Body of pancreas (tissue), 4 donors: ENCODE results near the gene TMEM127. TPM values are rescaled to one million over a fixed set of nuclear protein-coding genes. Genes with fewer than 3 reads are reported as not detected.

Experiments used
- ATAC-seq: fragments of 150-250 bp; one replicate; pipeline ENCODE4 v1.9.1; 2016
- DNase-seq, 4 donors: peaks; one replicate each; pipeline ENCODE4 v3.0.0-alpha.2; 2019
- H3K27ac ChIP-seq, 4 donors: fragments of 200-600 bp; sonication (generic); 1 replicate in 3 of 4; 2 replicates in 1 of 4; pipeline versions ENCODE4 v1.5.1 to v1.6.1; 2016 to 2019; ENCODE audit warnings: mild to moderate bottlenecking in 1 of 4, mixed read lengths in 1 of 4, moderate library complexity in 1 of 4
- H3K27me3 ChIP-seq, 2 donors: fragments of 200-600 bp; sonication (generic); one replicate each; pipeline ENCODE4 v1.6.0; 2016; ENCODE audit warnings: mild to moderate bottlenecking in 1 of 2
- H3K36me3 ChIP-seq, 2 donors: fragments of 200-600 bp; sonication (generic); replicated peaks in 1 of 2; 2 replicates each; pipeline ENCODE4 v1.5.1; 2016; ENCODE audit warnings: low read depth in 2 of 2; ENCODE audit not compliant: insufficient read depth in 1 of 2
- H3K4me1 ChIP-seq: fragments of 200-600 bp; sonication (generic); one replicate; pipeline ENCODE4 v1.6.0; 2016
- H3K4me3 ChIP-seq, 2 donors: fragments of 200-600 bp; sonication (generic); 1 replicate in 1 of 2; 2 replicates in 1 of 2; pipeline ENCODE4 v1.5.1; 2016 to 2019
- H3K9me3 ChIP-seq, 3 donors: fragments of 200-600 bp; sonication (generic); 1 replicate in 2 of 3; 2 replicates in 1 of 3; pipeline ENCODE4 v1.5.1; 2016
- CTCF ChIP-seq, 7 experiments: fragments of 450-650 bp in 4 of 7; fragments of 200-600 bp in 3 of 7; sonication (generic) in 3 of 7; IDR thresholded peaks; one replicate each; pipeline ENCODE4 v1.5.1; 2016 to 2019; ENCODE audit warnings: antibody characterized with exemption in 7 of 7
- POLR2A ChIP-seq, 3 donors: fragments of 450-650 bp; IDR thresholded peaks; one replicate each; pipeline ENCODE4 v1.6.1; 2016; ENCODE audit warnings: antibody characterized with exemption in 3 of 3, mild to moderate bottlenecking in 2 of 3
- WGBS, 2 donors: methylation state at CpG; one replicate each; pipeline ENCODE4 v1.1.5; 2017; 5-methylcytosine and 5-hydroxymethylcytosine counted together
- intact Hi-C: fragments of 100-400 bp; cut with DNase I; formaldehyde crosslinking; loops from one replicate; pipeline ENCODE4 v1.15.1; 2023
- total RNA-seq, 2 donors: library from RNA; depleted of rRNA; stranded (reverse); fragments of >200 nt; gene quantifications; one replicate each; pipeline ENCODE4 v1.1.0, GENCODE V29; 2016

Gene TMEM127
- total RNA-seq, 2 donors from 2014 or later: 22.1 to 33.5 TPM

- ATAC-seq (no peak), DNase-seq (no peak)
- WGBS, 2 donors: 64% methylated on average over 7 of the region's 7 CpGs
- Histone ChIP-seq H3K4me1 (no peaks in the 10 kb centered on the region), H3K4me3 (no peak overlapping the region), H3K27me3 (no peaks in the 10 kb centered on the region), H3K27ac (peak overlapping the region in 3 of 4 donors; percentile 21 to 44 (median 33)), H3K36me3 (peaks cover 19 to 48% of the 10 kb centered on the region in 2 donors), H3K9me3 (no peaks in the 10 kb centered on the region)
- intact Hi-C loops: no loop called here
- TF ChIP-seq CTCF (IDR thresholded peaks at IDR 0.05): no peak
- TF ChIP-seq POLR2A (IDR thresholded peaks at IDR 0.05): no peak
Observed at GRCh38 chr2:96274355-96275056, 8.7 kb upstream of the TMEM127 start.

- intact Hi-C loops: no loop called here
- WGBS, 2 donors: 50 to 64% methylated on average over 3 of the region's 3 CpGs
- no peak overlapping the region for H3K4me3 ChIP-seq
- H3K9me3 ChIP-seq: no peaks in the 10 kb centered on the region
- TF ChIP-seq POLR2A (IDR thresholded peaks at IDR 0.05): no peak
- TF ChIP-seq CTCF (IDR thresholded peaks at IDR 0.05): no peak
- DNase-seq (no peak), ATAC-seq (no peak)
- H3K27ac ChIP-seq: peak overlapping the region in 1 of 4 donors; percentile 43
- no peaks in the 10 kb centered on the region for H3K27me3 ChIP-seq
- H3K36me3 ChIP-seq: peaks cover 17 to 47% of the 10 kb centered on the region in 2 donors
- H3K4me1 ChIP-seq: no peaks in the 10 kb centered on the region
Observed at GRCh38 chr2:96273763-96274162, 8.0 kb upstream of the TMEM127 start.

GRCh38 chr2:96271995-96272394 lies 6.2 kb upstream of the TMEM127 start:
- intact Hi-C loops: no loop called here

GRCh38 chr2:96267159-96267971 lies 1.6 kb upstream of the TMEM127 start:
- no peak for ATAC-seq
- no peak for TF ChIP-seq POLR2A (IDR thresholded peaks at IDR 0.05)
- TF ChIP-seq CTCF (IDR thresholded peaks at IDR 0.05): peak in 2 of 7 experiments; percentile 7 to 15
- no peak overlapping the region for H3K27ac ChIP-seq
- H3K36me3 ChIP-seq: peaks cover 0 to 29% of the 10 kb centered on the region in 2 donors
- H3K9me3 ChIP-seq: no peaks in the 10 kb centered on the region
- no peaks in the 10 kb centered on the region for H3K27me3 ChIP-seq
- WGBS, 2 donors: 53 to 58% methylated on average over 7 to 12 of the region's 12 CpGs
- H3K4me3 ChIP-seq: no peak overlapping the region
- DNase-seq: peak in 3 of 4 donors; percentile 31 to 36 (median 35)
- intact Hi-C loops: no loop called here
- peaks cover 38% of the 10 kb centered on the region for H3K4me1 ChIP-seq

More at GRCh38 chr2:96271995-96272394, 6.2 kb upstream of the TMEM127 start:
- H3K4me1 ChIP-seq: peaks cover 8% of the 10 kb centered on the region
- ATAC-seq (no peak), DNase-seq (no peak)
- H3K27me3 ChIP-seq: no peaks in the 10 kb centered on the region
- H3K9me3 ChIP-seq: no peaks in the 10 kb centered on the region
- no peak overlapping the region for H3K27ac ChIP-seq
- no peak for TF ChIP-seq POLR2A (IDR thresholded peaks at IDR 0.05)
- TF ChIP-seq CTCF (IDR thresholded peaks at IDR 0.05): no peak
- 82 to 84% methylated on average over 3 of the region's 3 CpGs for WGBS, 2 donors
- peaks cover 3 to 40% of the 10 kb centered on the region in 2 donors for H3K36me3 ChIP-seq
- H3K4me3 ChIP-seq: no peak overlapping the region
